H9 (cell line): ENCODE measurements around the gene DNAJA4. TPM values are rescaled to one million over a fixed set of nuclear protein-coding genes. Genes with fewer than 3 reads are reported as not detected.

Experiments
- DNase-seq: peaks from one replicate; pipeline ENCODE4 v3.0.0-alpha.2; 2017
- H2AFZ ChIP-seq: one replicate; pipeline ENCODE4 v1.6.1; 2013; ENCODE audit warnings: mild to moderate bottlenecking, low read length, control low read depth, moderate library complexity
- H2AK5ac ChIP-seq: 2 replicates; pipeline ENCODE4 v1.6.1; 2013; ENCODE audit warnings: low read length, control low read depth, mixed read lengths; ENCODE audit not compliant: insufficient read length
- H2BK120ac ChIP-seq: one replicate; pipeline ENCODE4 v1.6.1; 2013; ENCODE audit warnings: low read depth, mild to moderate bottlenecking, low read length, control low read depth, inconsistent platforms; ENCODE audit not compliant: poor library complexity, severe bottlenecking
- H2BK12ac ChIP-seq: 2 replicates; pipeline ENCODE4 v1.6.1; 2013; ENCODE audit warnings: low read length, control low read depth, mixed read lengths, low read depth; ENCODE audit not compliant: insufficient read length
- H2BK15ac ChIP-seq: 2 replicates; pipeline ENCODE4 v1.6.1; 2013; ENCODE audit warnings: low read depth, low read length, control low read depth
- H2BK20ac ChIP-seq: one replicate; pipeline ENCODE4 v1.6.1; 2013; ENCODE audit warnings: low read depth, mild to moderate bottlenecking, low read length, control low read depth, inconsistent platforms; ENCODE audit not compliant: poor library complexity, severe bottlenecking
- H2BK5ac ChIP-seq: 2 replicates; pipeline ENCODE4 v1.6.1; 2013; ENCODE audit warnings: low read length, control low read depth, mixed read lengths; ENCODE audit not compliant: insufficient read length
- H3K14ac ChIP-seq: 2 replicates; pipeline ENCODE4 v1.6.1; 2013; ENCODE audit warnings: low read length, control low read depth; ENCODE audit not compliant: insufficient read depth
- H3K18ac ChIP-seq: 2 replicates; pipeline ENCODE4 v1.6.1; 2013; ENCODE audit warnings: low read depth, mild to moderate bottlenecking, mixed read lengths, low read length, control low read depth; ENCODE audit not compliant: insufficient read length
- H3K23ac ChIP-seq: 2 replicates; pipeline ENCODE4 v1.6.1; 2013; ENCODE audit warnings: low read length, control low read depth, mixed read lengths, low read depth; ENCODE audit not compliant: insufficient read length
- H3K23me2 ChIP-seq: 2 replicates; pipeline ENCODE4 v1.6.1; 2013; ENCODE audit warnings: low read depth, mild to moderate bottlenecking, mixed read lengths, low read length, control low read depth; ENCODE audit not compliant: insufficient read length, poor library complexity, severe bottlenecking
- H3K27ac ChIP-seq: 2 replicates; pipeline ENCODE4 v1.5.1; 2013; ENCODE audit warnings: low read length, control low read depth, mixed read lengths, low read depth; ENCODE audit not compliant: insufficient read length
- H3K27me3 ChIP-seq: 2 replicates; pipeline ENCODE4 v1.6.1; 2013; ENCODE audit warnings: low read length, control low read depth, inconsistent platforms; ENCODE audit not compliant: insufficient read depth
- H3K4ac ChIP-seq: 2 replicates; pipeline ENCODE4 v1.6.1; 2013; ENCODE audit warnings: low read depth, mild to moderate bottlenecking, control low read depth, inconsistent platforms, low read length, moderate library complexity
- H3K4me1 ChIP-seq: 2 replicates; pipeline ENCODE4 v1.6.1; 2013; ENCODE audit warnings: low read length, control low read depth, inconsistent platforms; ENCODE audit not compliant: insufficient read depth
- H3K4me2 ChIP-seq: 2 replicates; pipeline ENCODE4 v1.6.1; 2013; ENCODE audit warnings: low read length, control low read depth, mixed read lengths; ENCODE audit not compliant: insufficient read length, insufficient read depth
- H3K56ac ChIP-seq: 2 replicates; pipeline ENCODE4 v1.6.1; 2013; ENCODE audit warnings: low read depth, mild to moderate bottlenecking, mixed read lengths, low read length, control low read depth; ENCODE audit not compliant: insufficient read length
- H3K79me1 ChIP-seq: 2 replicates; pipeline ENCODE4 v1.6.1; 2013; ENCODE audit warnings: low read depth, mild to moderate bottlenecking, moderate library complexity, low read length, control low read depth, inconsistent platforms; ENCODE audit not compliant: insufficient read depth, poor library complexity, severe bottlenecking
- H3K79me2 ChIP-seq: 2 replicates; pipeline ENCODE4 v1.6.1; 2013; ENCODE audit warnings: low read length, control low read depth, inconsistent platforms; ENCODE audit not compliant: insufficient read depth
- H3K9ac ChIP-seq: 2 replicates; pipeline ENCODE4 v1.6.1; 2013; ENCODE audit warnings: low read length, control low read depth, mixed read lengths; ENCODE audit not compliant: insufficient read length; ENCODE audit errors: extremely low read depth
- H3K9me3 ChIP-seq: one replicate; pipeline ENCODE4 v1.6.1; 2013; ENCODE audit warnings: low read depth, low read length, inconsistent platforms; ENCODE audit not compliant: control insufficient read depth
- H3T11ph ChIP-seq: one replicate; pipeline ENCODE4 v1.6.1; 2013; ENCODE audit warnings: mild to moderate bottlenecking, low read length, control low read depth, inconsistent platforms
- H4K20me1 ChIP-seq: one replicate; pipeline ENCODE4 v1.6.1; 2013; ENCODE audit not compliant: control insufficient read depth, insufficient read length, insufficient read depth
- H4K5ac ChIP-seq: 2 replicates; pipeline ENCODE4 v1.6.1; 2013; ENCODE audit warnings: low read depth, mild to moderate bottlenecking, mixed read lengths, low read length, control low read depth; ENCODE audit not compliant: insufficient read length
- H4K8ac ChIP-seq: replicated peaks from 2 replicates; pipeline ENCODE4 v1.6.1; 2013; ENCODE audit warnings: low read length, control low read depth, mixed read lengths, low read depth; ENCODE audit not compliant: insufficient read length
- H4K91ac ChIP-seq: 2 replicates; pipeline ENCODE4 v1.6.1; 2013; ENCODE audit warnings: low read depth, mild to moderate bottlenecking, moderate library complexity, mixed read lengths, low read length, control low read depth; ENCODE audit not compliant: insufficient read length
- H3K27ac Mint-ChIP-seq, 3 experiments: 2 replicates in 2 of 3; 3 replicates in 1 of 3; pipeline ENCODE4 v1.8.0; 2020 to 2021; ENCODE audit warnings: mixed read lengths in 3 of 3, mild to moderate bottlenecking in 1 of 3, moderate library complexity in 1 of 3
- H3K27me3 Mint-ChIP-seq: 2 replicates; pipeline ENCODE4 v1.8.0; 2021; ENCODE audit warnings: low read depth, mild to moderate bottlenecking, moderate library complexity, mixed read lengths
- H3K36me3 Mint-ChIP-seq, 3 experiments: 2 replicates in 2 of 3; 3 replicates in 1 of 3; pipeline ENCODE4 v1.8.0; 2020 to 2021; ENCODE audit warnings: low read depth in 3 of 3, mixed read lengths in 3 of 3; ENCODE audit not compliant: insufficient read depth in 1 of 3
- H3K4me1 Mint-ChIP-seq, 2 experiments: 2 replicates each; pipeline ENCODE4 v1.8.0; 2020; ENCODE audit warnings: mixed read lengths in 2 of 2
- H3K4me3 Mint-ChIP-seq, 2 experiments: 2 replicates in 1 of 2; 3 replicates in 1 of 2; pipeline ENCODE4 v1.8.0; 2020 to 2021; ENCODE audit warnings: mild to moderate bottlenecking in 2 of 2, mixed read lengths in 2 of 2, moderate library complexity in 1 of 2
- H3K9me3 Mint-ChIP-seq, 2 experiments: 2 replicates in 1 of 2; 3 replicates in 1 of 2; pipeline ENCODE4 v1.8.0; 2020; ENCODE audit warnings: mild to moderate bottlenecking in 2 of 2, mixed read lengths in 2 of 2, moderate library complexity in 1 of 2
- CTCF ChIP-seq: fragments of 200-600 bp; sonication (generic); conservative IDR thresholded peaks from 3 replicates; pipeline ENCODE4 v1.8.0; 2021; ENCODE audit warnings: antibody characterized with exemption, mild to moderate bottlenecking
- WGBS: extraction: QIAGEN DNeasy Blood & Tissue Kit; methylation state at CpG from one replicate; pipeline ENCODE4 v1.1.7; 2013; ENCODE audit warnings: missing lambda C conversion rate, low lambda C conversion rate, mixed read lengths; ENCODE audit not compliant: insufficient read length; ENCODE audit errors: extremely low coverage; 5-methylcytosine and 5-hydroxymethylcytosine counted together
- total RNA-seq: library from RNA; stranded (reverse); gene quantifications from 2 replicates; pipeline ENCODE4 v1.2.1, GENCODE V29; 2021

The DNAJA4 gene
- total RNA-seq, 1 experiment from 2014 or later, result 0.13 TPM

GRCh38 chr15:78276064-78276943 lies 11.9 kb downstream of the DNAJA4 start:
- no peaks in the 10 kb centered on the region for H3K79me1 ChIP-seq
- no peak overlapping the region for H3K4ac ChIP-seq
- H2AFZ ChIP-seq, result no peak overlapping the region
- H3K9me3 ChIP-seq, result no peaks in the 10 kb centered on the region
- DNase-seq, result no peak
- no peak overlapping the region for H2BK20ac ChIP-seq
- no peak overlapping the region for H3K4me2 ChIP-seq
- no peak overlapping the region for H3K23ac ChIP-seq
- no peak overlapping the region for H3K9ac ChIP-seq
- no peak overlapping the region for H3K18ac ChIP-seq
- no peak overlapping the region for H3K27ac Mint-ChIP-seq
- no peaks in the 10 kb centered on the region for H3K27me3 ChIP-seq
- no peak overlapping the region for H2BK15ac ChIP-seq
- no peaks in the 10 kb centered on the region for H3K27me3 Mint-ChIP-seq
- H3T11ph ChIP-seq, result no peak overlapping the region
- WGBS, result no CpG with 5 or more reads among the region's 6 CpGs
- no peaks in the 10 kb centered on the region for H3K9me3 Mint-ChIP-seq
- H2BK120ac ChIP-seq, result no peak overlapping the region
- H3K56ac ChIP-seq, result no peak overlapping the region
- H3K4me1 Mint-ChIP-seq, result 0 out of 4 replicates have a peak, but pooled peaks cover 2% of the 10 kb centered on the region in 2 experiments
- H4K8ac ChIP-seq, result no peak overlapping the region
- H3K36me3 Mint-ChIP-seq, result no peaks in the 10 kb centered on the region; a peak in 1 of 7 replicates
- no peak overlapping the region for H3K14ac ChIP-seq
- no peak overlapping the region for H4K91ac ChIP-seq
- H4K20me1 ChIP-seq, result no peaks in the 10 kb centered on the region
- H3K4me1 ChIP-seq, result no peaks in the 10 kb centered on the region
- no peak overlapping the region for H2BK12ac ChIP-seq
- H3K79me2 ChIP-seq, result no peaks in the 10 kb centered on the region
- H2AK5ac ChIP-seq, result no peak overlapping the region
- H3K23me2 ChIP-seq, result no peaks in the 10 kb centered on the region
- no peak overlapping the region for H3K4me3 Mint-ChIP-seq
- H4K5ac ChIP-seq, result no peak overlapping the region
- no peak for TF ChIP-seq CTCF
- no peak overlapping the region for H2BK5ac ChIP-seq
- H3K27ac ChIP-seq, result no peak overlapping the region
